ENCODE results near the gene OR9A2. TPM values are rescaled to one million over a fixed set of nuclear protein-coding genes. Genes with fewer than 3 reads are reported as not detected.

OR9A2 gene
- total RNA-seq, 1 experiment from 2014 or later, result not detected

GRCh38 chr7:143000648-143001047 lies 26.3 kb downstream of the OR9A2 start:
- Histone ChIP-seq H2AFZ (ENCODE audit: low read length) (no peak overlapping the region), H2BK120ac (ENCODE audit: low read depth, low read length, poor library complexity, severe bottlenecking) (no peak overlapping the region), H3K79me1 (ENCODE audit: insufficient read depth, low read depth, low read length, poor library complexity, severe bottlenecking) (no peaks in the 10 kb centered on the region), H3K27me3 (ENCODE audit: insufficient read depth, low read length) (no peaks in the 10 kb centered on the region), H4K5ac (ENCODE audit: insufficient read length, low read depth, low read length) (no peak overlapping the region), H3K4me1 (ENCODE audit: insufficient read depth, low read length) (no peaks in the 10 kb centered on the region), H3K23ac (ENCODE audit: insufficient read length, low read depth, low read length) (no peak overlapping the region), H2BK15ac (ENCODE audit: low read depth, low read length) (no peak overlapping the region), H3K56ac (ENCODE audit: insufficient read length, low read depth, low read length) (no peak overlapping the region), H3T11ph (ENCODE audit: low read length) (no peak overlapping the region), H3K4ac (ENCODE audit: low read depth, low read length) (no peak overlapping the region), H3K18ac (ENCODE audit: insufficient read length, low read depth, low read length) (no peak overlapping the region), H4K8ac (replicated peaks; ENCODE audit: insufficient read length, low read depth, low read length) (no peak overlapping the region), H2BK12ac (ENCODE audit: insufficient read length, low read depth, low read length) (no peak overlapping the region), H4K91ac (ENCODE audit: insufficient read length, low read depth, low read length) (no peak overlapping the region), H2BK20ac (ENCODE audit: low read depth, low read length, poor library complexity, severe bottlenecking) (no peak overlapping the region), H3K9me3 (ENCODE audit: control insufficient read depth, low read depth, low read length) (no peaks in the 10 kb centered on the region), H2BK5ac (ENCODE audit: insufficient read length, low read length) (no peak overlapping the region), H3K79me2 (ENCODE audit: insufficient read depth, low read length) (no peaks in the 10 kb centered on the region), H3K27ac (ENCODE audit: insufficient read length, low read depth, low read length) (no peak overlapping the region), H2AK5ac (ENCODE audit: insufficient read length, low read length) (no peak overlapping the region), H3K14ac (ENCODE audit: insufficient read depth, low read length) (no peak overlapping the region), H4K20me1 (ENCODE audit: control insufficient read depth, insufficient read depth, insufficient read length) (no peaks in the 10 kb centered on the region), H3K23me2 (ENCODE audit: insufficient read length, low read depth, low read length, poor library complexity, severe bottlenecking) (no peaks in the 10 kb centered on the region), H3K4me2 (ENCODE audit: insufficient read depth, insufficient read length, low read length) (no peak overlapping the region), H3K9ac (ENCODE audit: extremely low read depth, insufficient read length, low read length) (no peak overlapping the region)
- TF ChIP-seq CTCF (conservative IDR thresholded peaks at IDR 0.05), result no peak
- no peak for DNase-seq
- Mint-ChIP-seq H3K9me3 (peaks cover 0 to 1% of the 10 kb centered on the region in 2 experiments; a peak in 2 of 5 replicates), H3K27me3 (ENCODE audit: low read depth) (peaks cover 2% of the 10 kb centered on the region), H3K4me1 (peaks cover 0 to 6% of the 10 kb centered on the region in 2 experiments; a peak in 2 of 4 replicates), H3K27ac (no peak overlapping the region), H3K4me3 (no peak overlapping the region), H3K36me3 (ENCODE audit: insufficient read depth in 1 of 3, low read depth in 3 of 3) (no peaks in the 10 kb centered on the region; a peak in 1 of 7 replicates)
- no CpG with 5 or more reads among the region's 2 CpGs for WGBS (ENCODE audit: extremely low coverage, insufficient read length, low lambda C conversion rate)

All from H9 (cell line).